Stimulated activated CD8-positive, alpha-beta memory T cell treated with anti-CD3 and anti-CD28 coated beads, Interleukin-7, amount 100 ng/mL, for 48 hours (primary cell): ENCODE data around the gene PADI2.

Source experiments
- DNase-seq, 2 donors: peaks; one replicate each; pipeline ENCODE4 v3.0.0-alpha.2; 2020; ENCODE audit warnings: low read depth in 1 of 2; ENCODE audit errors: extremely low read depth in 1 of 2

PADI2 gene

GRCh38 chr1:17024721-17025120, 94.5 kb downstream of the PADI2 start:
- no peak for DNase-seq

- DNase-seq, result no peak
These were observed 95.7 kb downstream of the PADI2 start for GRCh38 chr1:17023573-17023972.

GRCh38 chr1:17023102-17023501, 96.1 kb downstream of the PADI2 start:
- no peak for DNase-seq

GRCh38 chr1:17021896-17022295, 97.4 kb downstream of the PADI2 start:
- DNase-seq, result no peak

GRCh38 chr1:17020502-17020901, 98.7 kb downstream of the PADI2 start:
- no peak for DNase-seq

- DNase-seq, result no peak
These were observed 100.4 kb downstream of the PADI2 start for GRCh38 chr1:17018849-17019248.

GRCh38 chr1:17017435-17017834, 101.8 kb downstream of the PADI2 start:
- DNase-seq, result no peak
